Measurements from ENCODE around the gene CSMD2. TPM values are rescaled to one million over a fixed set of nuclear protein-coding genes. Genes with fewer than 3 reads are reported as not detected.

CSMD2 gene
- total RNA-seq, 1 donor from 2014 or later, result 2.6 TPM

DNA sequence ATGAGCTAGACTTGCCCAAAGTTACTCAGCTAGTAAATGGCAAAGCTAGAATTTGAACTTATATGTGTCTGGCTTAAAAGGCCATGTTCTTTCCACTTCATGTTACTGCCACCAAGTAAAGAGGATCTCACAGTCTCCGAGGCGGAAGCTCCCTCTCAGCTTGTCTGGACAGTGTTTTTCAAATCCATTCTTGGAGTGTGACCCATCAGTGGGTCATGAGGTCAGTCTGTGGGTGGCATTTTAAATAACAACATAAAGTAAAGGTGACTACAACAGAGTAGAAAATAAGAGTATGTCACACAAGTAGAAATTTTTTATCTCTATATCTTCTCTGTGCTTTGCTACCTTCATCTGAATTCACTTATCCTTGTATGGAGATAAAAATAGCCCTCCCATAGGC, 304.4 kb downstream of the CSMD2 start:
- H3K4me2 ChIP-seq, result no peak overlapping the region
- no peaks in the 10 kb centered on the region for H3K36me3 Mint-ChIP-seq
- DNase-seq (ENCODE audit: low spot score), result no peak

GRCh38 chr1:33854091-33854490, 310.9 kb downstream of the CSMD2 start:
- Mint-ChIP-seq H3K9me3 (no peaks in the 10 kb centered on the region), H3K36me3 (no peaks in the 10 kb centered on the region), H3K27ac (no peak overlapping the region), H3K4me3 (no peak overlapping the region), H3K27me3 (ENCODE audit: insufficient read depth, low read depth) (peaks cover 4% of the 10 kb centered on the region), H3K4me1 (peaks cover 16% of the 10 kb centered on the region)
- DNase-seq (ENCODE audit: low spot score), result no peak
- Histone ChIP-seq H3K4me1 (peaks cover 5% of the 10 kb centered on the region), H4K20me1 (ENCODE audit: low read depth) (peaks cover 3% of the 10 kb centered on the region), H3F3A (ENCODE audit: low read depth) (no peaks in the 10 kb centered on the region), H3K36me3 (no peaks in the 10 kb centered on the region), H2AFZ (replicated peaks) (no peak overlapping the region), H3K27me3 (no peaks in the 10 kb centered on the region), H3K9ac (no peak overlapping the region), H3K4me2 (no peak overlapping the region), H3K79me2 (ENCODE audit: low read depth) (no peaks in the 10 kb centered on the region), H3K27ac (no peak overlapping the region), H3K9me3 (ENCODE audit: low read depth) (no peaks in the 10 kb centered on the region), H3K4me3 (no peak overlapping the region)
- no peak for TF ChIP-seq EZH2phosphoT487 (IDR thresholded peaks at IDR 0.05)
- TF ChIP-seq CTCF (IDR thresholded peaks at IDR 0.05), result no peak
- no peak for TF ChIP-seq EZH2 (IDR thresholded peaks at IDR 0.05)

More for the DNA sequence above, 304.4 kb downstream of the CSMD2 start:
- Histone ChIP-seq H3K4me1 (no peaks in the 10 kb centered on the region), H3K4me3 (no peak overlapping the region), H3K9ac (no peak overlapping the region), H3K27me3 (no peaks in the 10 kb centered on the region), H3K27ac (no peak overlapping the region), H4K20me1 (ENCODE audit: low read depth) (no peaks in the 10 kb centered on the region), H2AFZ (replicated peaks) (no peak overlapping the region), H3K79me2 (ENCODE audit: low read depth) (no peaks in the 10 kb centered on the region), H3K9me3 (ENCODE audit: low read depth) (no peaks in the 10 kb centered on the region), H3F3A (ENCODE audit: low read depth) (no peaks in the 10 kb centered on the region), H3K36me3 (no peaks in the 10 kb centered on the region)
- Mint-ChIP-seq H3K27me3 (ENCODE audit: insufficient read depth, low read depth) (peaks cover 6% of the 10 kb centered on the region), H3K9me3 (no peaks in the 10 kb centered on the region), H3K4me3 (no peak overlapping the region), H3K27ac (no peak overlapping the region), H3K4me1 (no peaks in the 10 kb centered on the region)
- no peak for TF ChIP-seq EZH2phosphoT487 (IDR thresholded peaks at IDR 0.05)
- no peak for TF ChIP-seq CTCF (IDR thresholded peaks at IDR 0.05)
- TF ChIP-seq EZH2 (IDR thresholded peaks at IDR 0.05), result no peak

GRCh38 chr1:33853431-33853830, 311.6 kb downstream of the CSMD2 start:
- no peak for DNase-seq (ENCODE audit: low spot score)
- Mint-ChIP-seq H3K4me1 (peaks cover 16% of the 10 kb centered on the region), H3K4me3 (no peak overlapping the region), H3K27me3 (ENCODE audit: insufficient read depth, low read depth) (peaks cover 4% of the 10 kb centered on the region), H3K36me3 (no peaks in the 10 kb centered on the region), H3K9me3 (no peaks in the 10 kb centered on the region), H3K27ac (no peak overlapping the region)
- TF ChIP-seq CTCF (IDR thresholded peaks at IDR 0.05) (no peak), EZH2phosphoT487 (IDR thresholded peaks at IDR 0.05) (no peak), EZH2 (IDR thresholded peaks at IDR 0.05) (no peak)
- Histone ChIP-seq H2AFZ (replicated peaks) (no peak overlapping the region), H3F3A (ENCODE audit: low read depth) (no peaks in the 10 kb centered on the region), H3K4me2 (no peak overlapping the region), H3K9me3 (ENCODE audit: low read depth) (no peaks in the 10 kb centered on the region), H3K9ac (no peak overlapping the region), H3K36me3 (no peaks in the 10 kb centered on the region), H4K20me1 (ENCODE audit: low read depth) (peaks cover 3% of the 10 kb centered on the region), H3K27ac (no peak overlapping the region), H3K4me1 (peaks cover 5% of the 10 kb centered on the region), H3K79me2 (ENCODE audit: low read depth) (no peaks in the 10 kb centered on the region), H3K4me3 (no peak overlapping the region), H3K27me3 (no peaks in the 10 kb centered on the region)

Measured in neural progenitor cell (in vitro differentiated cells).